Measurements from ENCODE around the gene MPO. TPM values are rescaled to one million over a fixed set of nuclear protein-coding genes. Genes with fewer than 3 reads are reported as not detected.

Gene MPO
- total RNA-seq, 2 experiments from 2014 or later: not detected

DNA sequence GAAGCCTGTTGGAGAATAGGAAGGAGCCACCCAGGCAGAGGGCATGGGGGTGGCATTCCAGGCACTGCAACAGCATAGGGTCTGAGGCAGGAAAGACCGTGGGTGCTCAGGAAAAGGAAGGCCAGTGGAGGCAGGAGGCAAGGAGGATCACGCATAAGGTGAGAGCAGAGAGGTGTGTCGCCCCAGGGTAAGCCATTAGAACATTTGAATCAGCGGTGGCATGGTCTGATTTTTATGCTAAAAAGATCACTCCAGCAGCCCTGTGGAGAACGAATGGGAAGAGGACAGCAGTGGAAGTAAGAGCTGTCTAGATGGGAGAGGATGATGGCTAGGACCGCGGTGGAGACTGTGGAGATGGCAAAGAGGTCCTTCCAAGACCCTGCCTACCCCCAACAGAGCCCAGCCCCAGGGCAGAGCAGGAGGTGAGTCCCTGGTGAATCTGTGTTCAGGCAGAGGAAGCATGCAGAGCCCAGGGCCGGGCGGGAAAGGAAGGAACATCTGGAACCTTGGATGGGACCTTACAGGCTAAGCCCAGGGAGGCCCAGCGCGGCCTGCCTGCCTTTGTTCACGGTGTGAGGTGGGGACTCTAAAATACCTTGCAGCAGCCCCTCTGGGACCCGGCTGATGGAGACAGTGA lies 34.5 kb downstream of the MPO start:
- no peak for ATAC-seq (ENCODE audit: low read depth)
- Mint-ChIP-seq H3K27me3 (peaks cover 44% of the 10 kb centered on the region), H3K4me3 (no peak overlapping the region), H3K9me3 (no peaks in the 10 kb centered on the region), H3K27ac (peak overlapping the region; percentile 68), H3K4me1 (peaks cover 32% of the 10 kb centered on the region), H3K36me3 (no peaks in the 10 kb centered on the region)
- DNase-seq: no peak
- POLR2A ChIA-PET: interaction anchor here (0.9 to 2.5 kb wide), 2 partner anchors 27 to 91 kb away, joined by 4 to 10 read pairs; partner anchors contain the start of gene MKS1

- DNase-seq: no peak
- POLR2A ChIA-PET: no interaction called here
- Mint-ChIP-seq H3K36me3 (no peaks in the 10 kb centered on the region), H3K4me1 (peaks cover 32% of the 10 kb centered on the region), H3K9me3 (no peaks in the 10 kb centered on the region), H3K27ac (no peak overlapping the region), H3K27me3 (peaks cover 43% of the 10 kb centered on the region), H3K4me3 (no peak overlapping the region)
- ATAC-seq (ENCODE audit: low read depth): no peak
Observed at GRCh38 chr17:58245428-58246103, 35.2 kb downstream of the MPO start.

DNA sequence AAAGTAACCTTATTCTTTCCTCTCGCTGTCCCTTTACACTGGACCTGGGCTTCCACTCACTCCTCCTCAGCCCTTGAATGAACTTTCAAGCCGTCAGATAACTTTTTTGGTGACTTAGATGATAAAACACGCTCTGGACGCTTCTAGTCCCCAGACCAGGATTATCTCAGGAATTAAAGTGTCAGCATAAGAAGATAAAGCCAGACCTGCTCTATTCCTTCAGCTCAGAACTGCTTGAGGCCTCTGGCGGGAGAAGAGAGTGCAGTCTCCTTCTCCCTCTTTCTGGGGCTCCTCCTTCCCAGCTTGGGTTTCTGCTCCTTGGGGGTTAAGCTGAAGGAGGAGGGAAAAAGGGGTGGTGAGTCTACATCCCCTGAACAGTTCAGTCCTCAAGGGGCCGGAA lies 35.8 kb downstream of the MPO start:
- ATAC-seq (ENCODE audit: low read depth) (no peak), DNase-seq (no peak)
- Mint-ChIP-seq H3K9me3 (no peaks in the 10 kb centered on the region), H3K27me3 (peaks cover 45% of the 10 kb centered on the region), H3K36me3 (no peaks in the 10 kb centered on the region), H3K27ac (no peak overlapping the region), H3K4me1 (peaks cover 31% of the 10 kb centered on the region), H3K4me3 (no peak overlapping the region)
- POLR2A ChIA-PET: no interaction called here

GRCh38 chr17:58242171-58242784 lies 38.5 kb downstream of the MPO start:
- Mint-ChIP-seq H3K27me3 (peaks cover 50% of the 10 kb centered on the region), H3K4me1 (peaks cover 15% of the 10 kb centered on the region), H3K36me3 (no peaks in the 10 kb centered on the region), H3K27ac (no peak overlapping the region), H3K9me3 (no peaks in the 10 kb centered on the region), H3K4me3 (no peak overlapping the region)
- POLR2A ChIA-PET: no interaction called here
- DNase-seq: no peak
- no peak for ATAC-seq (ENCODE audit: low read depth)

- no peaks in the 10 kb centered on the region for H3K9me3 Mint-ChIP-seq
- POLR2A ChIA-PET: no interaction called here
- peaks cover 9% of the 10 kb centered on the region for H3K4me1 Mint-ChIP-seq
- H3K36me3 Mint-ChIP-seq: no peaks in the 10 kb centered on the region
- H3K4me3 Mint-ChIP-seq: no peak overlapping the region
- no peak for ATAC-seq (ENCODE audit: low read depth)
- no peak for DNase-seq
- H3K27me3 Mint-ChIP-seq: peaks cover 59% of the 10 kb centered on the region
- H3K27ac Mint-ChIP-seq: no peak overlapping the region
Observed at GRCh38 chr17:58239987-58240386, 40.7 kb downstream of the MPO start.

DNA sequence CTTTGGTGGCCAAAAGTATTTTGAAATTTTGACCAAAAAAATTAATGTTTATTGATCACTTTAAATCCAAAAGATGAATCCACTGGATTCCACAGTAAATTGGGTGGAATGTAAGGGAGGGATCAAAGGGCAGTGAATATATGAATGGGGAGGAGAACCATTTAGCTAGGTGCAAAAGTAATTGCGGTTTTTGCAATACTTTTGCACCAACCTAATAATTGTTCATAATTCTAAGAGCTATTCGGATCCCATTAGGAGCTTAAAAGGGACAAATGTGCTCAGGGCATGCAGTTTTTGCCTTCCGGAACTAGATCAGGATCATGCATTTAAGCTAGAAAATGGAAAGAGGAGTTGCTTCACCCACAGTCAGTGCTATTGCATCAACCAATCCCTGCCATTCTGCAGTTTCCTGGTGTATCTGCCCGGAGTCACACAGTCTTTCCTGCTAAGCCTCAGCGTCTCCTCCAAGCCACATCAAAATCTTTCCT lies 42.5 kb downstream of the MPO start, which contains the start of gene LPO:
Gene LPO (plus strand): TSS at position 438 of the 488 bp plus-strand sequence. CDS start 4,396 bp downstream, outside the sequence.
- Mint-ChIP-seq H3K36me3 (no peaks in the 10 kb centered on the region), H3K4me1 (peaks cover 5% of the 10 kb centered on the region), H3K27me3 (peaks cover 67% of the 10 kb centered on the region), H3K27ac (no peak within 1 kb of the TSS), H3K9me3 (no peaks in the 10 kb centered on the region), H3K4me3 (no peak within 1 kb of the TSS)
- no peak for DNase-seq
- no peak for ATAC-seq (ENCODE audit: low read depth)
- POLR2A ChIA-PET: interaction anchor here (0.9 kb wide), 1 partner anchor 9 kb away, joined by 3 read pairs; no protein-coding TSS in a partner anchor

GRCh38 chr17:58236394-58236793 lies 44.3 kb downstream of the MPO start:
- Mint-ChIP-seq H3K27ac (no peak overlapping the region), H3K27me3 (peaks cover 60% of the 10 kb centered on the region), H3K4me1 (peaks cover 12% of the 10 kb centered on the region), H3K9me3 (no peaks in the 10 kb centered on the region), H3K36me3 (no peaks in the 10 kb centered on the region), H3K4me3 (no peak overlapping the region)
- POLR2A ChIA-PET: no interaction called here
- ATAC-seq (ENCODE audit: low read depth) (no peak), DNase-seq (no peak)

DNA sequence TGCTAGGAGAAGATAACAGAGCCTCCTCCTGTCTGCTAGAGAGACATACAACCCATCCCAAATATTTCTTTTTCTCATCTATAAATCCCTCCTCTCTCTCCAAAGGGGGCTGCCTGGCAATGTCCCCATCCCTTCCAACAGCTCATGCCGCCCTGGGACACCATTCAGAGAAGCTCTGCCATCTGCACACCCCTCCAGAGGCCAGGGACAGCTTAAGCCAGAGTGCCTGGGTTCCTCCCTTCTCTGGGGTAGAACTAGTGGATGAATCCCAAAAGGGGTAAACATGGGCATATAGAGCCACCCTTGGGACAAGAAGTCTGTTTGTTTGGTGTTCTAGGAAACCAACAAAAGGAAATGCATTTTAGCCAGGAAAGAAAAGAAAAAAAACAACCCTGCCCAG lies 44.9 kb downstream of the MPO start:
- Mint-ChIP-seq H3K27ac (no peak overlapping the region), H3K4me3 (no peak overlapping the region), H3K27me3 (peaks cover 59% of the 10 kb centered on the region), H3K9me3 (no peaks in the 10 kb centered on the region), H3K4me1 (peaks cover 12% of the 10 kb centered on the region), H3K36me3 (no peaks in the 10 kb centered on the region)
- ATAC-seq (ENCODE audit: low read depth) (no peak), DNase-seq (no peak)
- POLR2A ChIA-PET: no interaction called here

DNA sequence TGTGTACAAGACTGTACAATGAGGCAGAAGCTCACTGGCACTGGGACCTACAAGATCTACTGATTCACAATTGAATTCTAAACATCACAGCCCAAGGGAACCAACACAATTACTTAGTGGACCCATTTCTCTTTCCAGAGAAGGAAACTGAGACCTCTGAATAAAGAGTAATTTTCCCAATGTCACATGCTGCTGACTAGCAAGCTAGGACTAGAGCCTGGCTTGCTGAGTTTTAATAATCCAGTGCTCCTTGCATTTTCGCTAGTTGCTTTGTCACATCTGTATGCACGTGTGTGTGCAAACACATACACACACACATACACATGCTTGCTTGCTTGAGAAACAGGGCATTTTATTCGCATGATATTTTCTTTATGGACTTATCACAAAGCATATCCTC lies 46.2 kb downstream of the MPO start:
- H3K36me3 Mint-ChIP-seq: no peaks in the 10 kb centered on the region
- peaks cover 12% of the 10 kb centered on the region for H3K4me1 Mint-ChIP-seq
- no peak overlapping the region for H3K4me3 Mint-ChIP-seq
- H3K27me3 Mint-ChIP-seq: peaks cover 50% of the 10 kb centered on the region
- DNase-seq (no peak), ATAC-seq (ENCODE audit: low read depth) (no peak)
- POLR2A ChIA-PET: no interaction called here
- no peak overlapping the region for H3K27ac Mint-ChIP-seq
- no peaks in the 10 kb centered on the region for H3K9me3 Mint-ChIP-seq

- no peak for ATAC-seq (ENCODE audit: low read depth)
- H3K27me3 Mint-ChIP-seq: peaks cover 42% of the 10 kb centered on the region
Observed at GRCh38 chr17:58233543-58233942, 47.2 kb downstream of the MPO start.

DNA sequence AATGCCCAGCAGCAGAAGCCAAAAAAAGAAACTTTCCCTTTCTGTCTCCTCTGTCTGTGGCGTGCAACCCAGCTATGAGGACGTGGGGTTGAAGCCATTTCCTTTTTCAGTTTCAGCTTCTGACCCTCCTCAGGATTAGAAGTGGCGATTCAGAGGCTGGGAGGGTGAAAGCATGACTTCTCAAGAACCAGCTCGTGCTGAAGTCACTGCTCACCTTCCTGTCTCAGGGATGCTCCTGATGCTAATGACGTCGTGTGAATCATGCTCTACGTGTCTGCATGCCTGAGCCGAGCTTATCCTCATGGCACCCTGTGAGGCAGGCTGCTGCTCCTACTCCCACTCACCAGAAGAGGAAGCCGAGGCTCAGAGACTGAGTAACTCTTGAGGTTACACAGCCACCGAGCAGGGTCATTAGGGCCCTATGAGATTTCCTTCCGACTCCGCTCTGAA lies 48.0 kb downstream of the MPO start:
- Mint-ChIP-seq H3K4me3 (peak overlapping the region; percentile 36), H3K4me1 (peaks cover 12% of the 10 kb centered on the region), H3K9me3 (no peaks in the 10 kb centered on the region), H3K36me3 (no peaks in the 10 kb centered on the region), H3K27me3 (peaks cover 42% of the 10 kb centered on the region), H3K27ac (no peak overlapping the region)
- ATAC-seq (ENCODE audit: low read depth): peak; percentile 50
- DNase-seq: no peak
- POLR2A ChIA-PET: interaction anchor here (0.5 to 1.1 kb wide), 2 partner anchors 15 to 136 kb away, joined by 3 to 4 read pairs; no protein-coding TSS in a partner anchor

More at GRCh38 chr17:58233543-58233942, 47.2 kb downstream of the MPO start:
- DNase-seq: no peak
- Mint-ChIP-seq H3K27ac (no peak overlapping the region), H3K4me1 (peaks cover 12% of the 10 kb centered on the region), H3K4me3 (no peak overlapping the region), H3K36me3 (no peaks in the 10 kb centered on the region), H3K9me3 (no peaks in the 10 kb centered on the region)
- POLR2A ChIA-PET: no interaction called here

- H3K27me3 Mint-ChIP-seq: peaks cover 42% of the 10 kb centered on the region
- no peak for DNase-seq
- H3K4me3 Mint-ChIP-seq: no peak overlapping the region
- peaks cover 12% of the 10 kb centered on the region for H3K4me1 Mint-ChIP-seq
- POLR2A ChIA-PET: no interaction called here
- no peaks in the 10 kb centered on the region for H3K36me3 Mint-ChIP-seq
- no peak overlapping the region for H3K27ac Mint-ChIP-seq
- ATAC-seq (ENCODE audit: low read depth): no peak
- H3K9me3 Mint-ChIP-seq: no peaks in the 10 kb centered on the region
Observed at GRCh38 chr17:58231641-58232040, 49.1 kb downstream of the MPO start.

GRCh38 chr17:58229881-58230280 lies 50.9 kb downstream of the MPO start:
- no peaks in the 10 kb centered on the region for H3K36me3 Mint-ChIP-seq

More at GRCh38 chr17:58229881-58230280, 50.9 kb downstream of the MPO start:
- peaks cover 12% of the 10 kb centered on the region for H3K4me1 Mint-ChIP-seq
- H3K27ac Mint-ChIP-seq: no peak overlapping the region
- POLR2A ChIA-PET: interaction anchor here (1.2 kb wide), 1 partner anchor 87 kb away, joined by 3 read pairs; no protein-coding TSS in a partner anchor
- ATAC-seq (ENCODE audit: low read depth) (no peak), DNase-seq (no peak)
- H3K27me3 Mint-ChIP-seq: peaks cover 27% of the 10 kb centered on the region
- no peaks in the 10 kb centered on the region for H3K9me3 Mint-ChIP-seq
- no peak overlapping the region for H3K4me3 Mint-ChIP-seq
